Neural cell (in vitro differentiated cells): Measurements from ENCODE around the gene RELN. TPM values are rescaled to one million over a fixed set of nuclear protein-coding genes. Genes with fewer than 3 reads are reported as not detected.
"Not testable (repeated sequence)": the region's sequence is repeated elsewhere in the genome, so short reads cannot be mapped to it uniquely, and the experiment has no call there.

Source experiments
- H2AFZ ChIP-seq: fragments of 200-600, 300-800 bp; sonication (generic), shearing (Covaris generic); 2 replicates; pipeline ENCODE4 v1.6.0; 2014; ENCODE audit warnings: low read depth, mild to moderate bottlenecking, antibody characterized with exemption, low read length, moderate library complexity
- H3F3A ChIP-seq: fragments of 200-600 bp; shearing (Covaris generic); 2 replicates; pipeline ENCODE4 v1.6.1; 2016; ENCODE audit warnings: mild to moderate bottlenecking, moderate library complexity, mixed read lengths, antibody characterized with exemption, low read length; ENCODE audit not compliant: insufficient read depth, poor library complexity, severe bottlenecking
- H3K27ac ChIP-seq: fragments of 200-600, 300-800 bp; sonication (generic), shearing (Covaris generic); 2 replicates; pipeline ENCODE4 v1.5.1; 2014; ENCODE audit warnings: mild to moderate bottlenecking, low read length, moderate library complexity
- H3K27me3 ChIP-seq: fragments of 300-800, 200-600 bp; sonication (generic), shearing (Covaris generic); 2 replicates; pipeline ENCODE4 v1.6.0; 2014; ENCODE audit warnings: mild to moderate bottlenecking, low read depth, low read length, moderate library complexity; ENCODE audit not compliant: insufficient read depth
- H3K36me3 ChIP-seq: fragments of 300-800, 200-600 bp; sonication (generic), shearing (Covaris generic); 2 replicates; pipeline ENCODE4 v1.5.1; 2014; ENCODE audit warnings: mild to moderate bottlenecking, antibody characterized with exemption, low read length, moderate library complexity; ENCODE audit not compliant: insufficient read depth
- H3K4me2 ChIP-seq: fragments of 300-800, 200-600 bp; sonication (generic), shearing (Covaris generic); 2 replicates; pipeline ENCODE4 v1.6.0; 2014; ENCODE audit warnings: mild to moderate bottlenecking, low read length
- H3K4me3 ChIP-seq: fragments of 300-800, 200-600 bp; sonication (generic), shearing (Covaris generic); 2 replicates; pipeline ENCODE4 v1.5.1; 2014; ENCODE audit warnings: mild to moderate bottlenecking, low read length, moderate library complexity
- H3K79me2 ChIP-seq: fragments of 200-600 bp; shearing (Covaris generic); replicated peaks from 2 replicates; pipeline ENCODE4 v1.6.0; 2014; ENCODE audit warnings: mild to moderate bottlenecking, low read length, moderate library complexity; ENCODE audit not compliant: insufficient read depth
- H3K9ac ChIP-seq: fragments of 300-800, 200-600 bp; sonication (generic), shearing (Covaris generic); 2 replicates; pipeline ENCODE4 v1.6.1; 2016; ENCODE audit warnings: mild to moderate bottlenecking, low read length, mixed read lengths
- H3K9me2 ChIP-seq: fragments of 200-600 bp; shearing (Covaris generic); 2 replicates; pipeline ENCODE4 v1.6.1; 2016; ENCODE audit warnings: mild to moderate bottlenecking, low read length, mixed read lengths; ENCODE audit not compliant: insufficient read depth
- H3K9me3 ChIP-seq: fragments of 200-600, 300-800 bp; sonication (generic), shearing (Covaris generic); 2 replicates; pipeline ENCODE4 v1.6.1; 2016; ENCODE audit warnings: mild to moderate bottlenecking, mixed run types, low read length, moderate library complexity, mixed read lengths
- H4K20me1 ChIP-seq: fragments of 200-600 bp; shearing (Covaris generic); 2 replicates; pipeline ENCODE4 v1.6.1; 2016; ENCODE audit warnings: mild to moderate bottlenecking, mixed run types; ENCODE audit not compliant: insufficient read depth
- MXI1 ChIP-seq: fragments of 450-650 bp; conservative IDR thresholded peaks from 2 replicates; pipeline ENCODE4 v1.6.1; 2014; ENCODE audit warnings: antibody characterized with exemption, mild to moderate bottlenecking; ENCODE audit not compliant: poor library complexity, severe bottlenecking
- POLR2AphosphoS5 ChIP-seq: IDR thresholded peaks from 2 replicates; pipeline ENCODE4 v1.6.1; 2012
- REST ChIP-seq: IDR thresholded peaks from 2 replicates; pipeline ENCODE4 v1.6.1; 2012; ENCODE audit warnings: borderline replicate concordance
- SMC3 ChIP-seq: fragments of 450-650 bp; conservative IDR thresholded peaks from 2 replicates; pipeline ENCODE4 v1.6.1; 2014; ENCODE audit warnings: antibody characterized with exemption, mild to moderate bottlenecking, moderate library complexity; ENCODE audit not compliant: poor library complexity
- TAF1 ChIP-seq: IDR thresholded peaks from 2 replicates; pipeline ENCODE4 v1.6.1; 2012; ENCODE audit warnings: low read depth
- polyA plus RNA-seq: library from polyadenylated mRNA; depleted of rRNA; stranded (reverse); fragments of >200 nt; gene quantifications from 2 replicates; pipeline ENCODE4 v1.2.3, GENCODE V29; 2014

Gene RELN
- polyA plus RNA-seq, 1 donor from 2014 or later: 178 TPM

- H2AFZ ChIP-seq: no peak overlapping the region
- no peaks in the 10 kb centered on the region for H4K20me1 ChIP-seq
- no peaks in the 10 kb centered on the region for H3K9me2 ChIP-seq
- no peaks in the 10 kb centered on the region for H3K27me3 ChIP-seq
- no peaks in the 10 kb centered on the region for H3K79me2 ChIP-seq
- H3K4me3 ChIP-seq: peak overlapping the region; percentile 30
- H3K9me3 ChIP-seq: no peaks in the 10 kb centered on the region
- peak overlapping the region; percentile 63 for H3K27ac ChIP-seq
- H3K4me2 ChIP-seq: peak overlapping the region; percentile 12
- H3F3A ChIP-seq: peaks cover 3% of the 10 kb centered on the region
- H3K36me3 ChIP-seq: no peaks in the 10 kb centered on the region
- peak overlapping the region; percentile 4 for H3K9ac ChIP-seq
- TF ChIP-seq SMC3 (no peak), TAF1 (no peak), POLR2AphosphoS5 (peak; percentile 51)
These were observed 168.4 kb downstream of the RELN start for GRCh38 chr7:103821092-103821491.

GRCh38 chr7:103815972-103816371, 173.5 kb downstream of the RELN start:
- H3K27me3 ChIP-seq, H3K9me3 ChIP-seq, H4K20me1 ChIP-seq, H3K27ac ChIP-seq, H3K79me2 ChIP-seq, H3K9me2 ChIP-seq, H3K4me2 ChIP-seq, H2AFZ ChIP-seq, H3K9ac ChIP-seq, H3K4me3 ChIP-seq, H3F3A ChIP-seq, H3K36me3 ChIP-seq: not testable (repeated sequence)

- Histone ChIP-seq H3F3A (peaks cover 4% of the 10 kb centered on the region), H3K79me2 (no peaks in the 10 kb centered on the region), H4K20me1 (no peaks in the 10 kb centered on the region), H3K27me3 (no peaks in the 10 kb centered on the region), H3K4me2 (no peak overlapping the region), H2AFZ (no peak overlapping the region), H3K9ac (no peak overlapping the region), H3K27ac (no peak overlapping the region), H3K36me3 (no peaks in the 10 kb centered on the region), H3K4me3 (no peak overlapping the region), H3K9me2 (no peaks in the 10 kb centered on the region), H3K9me3 (no peaks in the 10 kb centered on the region)
- no peak for TF ChIP-seq REST
- no peak for TF ChIP-seq MXI1
- TF ChIP-seq POLR2AphosphoS5: no peak
These were observed 175.5 kb downstream of the RELN start for GRCh38 chr7:103813970-103814369.

- Histone ChIP-seq H3K9me2 (no peaks in the 10 kb centered on the region), H4K20me1 (no peaks in the 10 kb centered on the region), H3F3A (peaks cover 4% of the 10 kb centered on the region), H2AFZ (no peak overlapping the region), H3K4me3 (no peak overlapping the region), H3K36me3 (no peaks in the 10 kb centered on the region), H3K79me2 (no peaks in the 10 kb centered on the region), H3K27ac (peak overlapping the region; percentile 82), H3K9me3 (no peaks in the 10 kb centered on the region), H3K27me3 (no peaks in the 10 kb centered on the region), H3K9ac (no peak overlapping the region), H3K4me2 (no peak overlapping the region)
- no peak for TF ChIP-seq SMC3
These were observed 177.5 kb downstream of the RELN start for GRCh38 chr7:103811997-103812396.
